GM18858 (cell line): Measurements from ENCODE around the gene RAX2.
"Not testable (repeated sequence)": the region's sequence is repeated elsewhere in the genome, so short reads cannot be mapped to it uniquely, and the experiment has no call there.

Experiments
- ATAC-seq: cut with Tn5 transposase; IDR thresholded peaks from one replicate; pipeline ENCODE4 v1.9.1; 2021; ENCODE audit not compliant: unreplicated experiment

RAX2 gene

GRCh38 chr19:3761382-3762129, 10.5 kb downstream of the RAX2 start, which contains the start of gene APBA3:
Gene APBA3, minus strand, starts transcription at chr19:3761692. Its CDS starts 1,428 bp downstream, at chr19:3760264.
- no peak for ATAC-seq

- no peak for ATAC-seq
These were observed 11.1 kb downstream of the RAX2 start for GRCh38 chr19:3760871-3761361.

GRCh38 chr19:3759482-3760254, 12.4 kb downstream of the RAX2 start:
- ATAC-seq = no peak

GRCh38 chr19:3758297-3758696, 13.7 kb downstream of the RAX2 start:
- not testable (repeated sequence) for ATAC-seq

- ATAC-seq = not testable (repeated sequence)
These were observed 14.3 kb downstream of the RAX2 start for GRCh38 chr19:3757705-3758104.

GRCh38 chr19:3753631-3754410, 18.2 kb downstream of the RAX2 start:
- no peak for ATAC-seq

- no peak for ATAC-seq
These were observed 19.5 kb downstream of the RAX2 start for GRCh38 chr19:3752492-3752891.

GRCh38 chr19:3751236-3751635, 20.8 kb downstream of the RAX2 start:
- no peak for ATAC-seq

GRCh38 chr19:3750211-3750610, 21.8 kb downstream of the RAX2 start:
- ATAC-seq = no peak

GRCh38 chr19:3748965-3749364, 23.1 kb downstream of the RAX2 start:
- ATAC-seq = no peak

GRCh38 chr19:3746371-3747056, 25.5 kb downstream of the RAX2 start:
- ATAC-seq = no peak

GRCh38 chr19:3745363-3746045, 26.5 kb downstream of the RAX2 start:
- no peak for ATAC-seq

GRCh38 chr19:3743486-3743885, 28.5 kb downstream of the RAX2 start:
- no peak for ATAC-seq

GRCh38 chr19:3740431-3740830, 31.6 kb downstream of the RAX2 start:
- no peak for ATAC-seq

- ATAC-seq = no peak
These were observed 33.4 kb downstream of the RAX2 start for GRCh38 chr19:3738477-3739220.

GRCh38 chr19:3737487-3738205, 34.4 kb downstream of the RAX2 start:
- ATAC-seq = no peak

- ATAC-seq = no peak
These were observed 35.8 kb downstream of the RAX2 start for GRCh38 chr19:3736106-3736724.

GRCh38 chr19:3734310-3734600, 37.8 kb downstream of the RAX2 start:
- no peak for ATAC-seq
